Gastrocnemius medialis (tissue), 4 donors: ENCODE measurements around the gene MYO1B. TPM values are rescaled to one million over a fixed set of nuclear protein-coding genes. Genes with fewer than 3 reads are reported as not detected.

ENCODE experiments used
- ATAC-seq, 2 donors: fragments of 150-250 bp; one replicate each; pipeline ENCODE4 v1.9.1; 2016
- DNase-seq, 2 donors: peaks; one replicate each; pipeline ENCODE4 v3.0.0-alpha.2; 2019
- H3K27ac ChIP-seq, 4 donors: fragments of 200-600 bp; sonication (generic); 1 replicate in 1 of 4; 2 replicates in 3 of 4; pipeline ENCODE4 v1.5.1; 2016 to 2018; ENCODE audit warnings: mild to moderate bottlenecking in 2 of 4, moderate library complexity in 1 of 4
- H3K27me3 ChIP-seq, 3 donors: fragments of 200-600 bp; sonication (generic) in 2 of 3; 1 replicate in 1 of 3; 2 replicates in 2 of 3; pipeline versions ENCODE4 v1.5.1 to v1.6.0; 2016 to 2019; ENCODE audit warnings: mild to moderate bottlenecking in 1 of 3, moderate library complexity in 1 of 3
- H3K36me3 ChIP-seq, 2 donors: fragments of 200-600 bp; sonication (generic) in 1 of 2; one replicate each; pipeline ENCODE4 v1.5.1; 2017 to 2018
- H3K4me1 ChIP-seq, 2 donors: fragments of 200-600 bp; sonication (generic) in 1 of 2; one replicate each; pipeline ENCODE4 v1.5.1; 2016 to 2017; ENCODE audit warnings: mild to moderate bottlenecking in 2 of 2
- H3K4me3 ChIP-seq, 4 donors: fragments of 200-600 bp; sonication (generic) in 3 of 4; 1 replicate in 1 of 4; 2 replicates in 3 of 4; pipeline ENCODE4 v1.5.1; 2016 to 2019; ENCODE audit warnings: mild to moderate bottlenecking in 2 of 4
- H3K9me3 ChIP-seq, 3 donors: fragments of 200-600 bp; sonication (generic) in 2 of 3; 1 replicate in 1 of 3; 2 replicates in 2 of 3; pipeline ENCODE4 v1.5.1; 2016 to 2019
- CTCF ChIP-seq, 5 experiments: fragments of 450-650 bp in 3 of 5; fragments of 200-600 bp in 2 of 5; sonication (generic) in 2 of 5; IDR thresholded peaks in 4 of 5; conservative IDR thresholded peaks in 1 of 5; 1 replicate in 4 of 5; 2 replicates in 1 of 5; pipeline ENCODE4 v1.5.1; 2016 to 2019; ENCODE audit warnings: antibody characterized with exemption in 5 of 5, mild to moderate bottlenecking in 3 of 5, moderate library complexity in 3 of 5
- POLR2A ChIP-seq, 2 donors: fragments of 450-650 bp; IDR thresholded peaks; one replicate each; pipeline ENCODE4 v1.6.1; 2017; ENCODE audit warnings: antibody characterized with exemption in 2 of 2, mild to moderate bottlenecking in 2 of 2, moderate library complexity in 2 of 2
- in situ Hi-C, 4 donors: fragments of 200-750 bp; cut with MboI; loops; one replicate each; pipeline versions ENCODE4 v1.15.0 to v1.8.0; 2017; ENCODE audit warnings: low sequenced_read_pairs in 4 of 4
- intact Hi-C: fragments of 100-400 bp; cut with DNase I; formaldehyde crosslinking; loops from one replicate; pipeline ENCODE4 v1.15.1; 2023; ENCODE audit warnings: low total_unique reads
- total RNA-seq, 4 donors: library from RNA; depleted of rRNA; stranded (reverse); fragments of >200 nt; gene quantifications; one replicate each; pipeline versions ENCODE4 v1.1.0 to v1.2.3, GENCODE V29; 2016

MYO1B gene
- total RNA-seq, 4 donors from 2014 or later: 7.0 to 10.8 (median 10.0) TPM

GRCh38 chr2:191415101-191415500 is 169.9 kb downstream of the MYO1B start:
- H3K27me3 ChIP-seq: no peaks in the 10 kb centered on the region
- intact Hi-C loops: no loop called here
- no peak for TF ChIP-seq POLR2A (IDR thresholded peaks at IDR 0.05)
- no peak for TF ChIP-seq CTCF (IDR thresholded peaks at IDR 0.05 in 4 of 5, conservative IDR thresholded peaks at IDR 0.05 in 1 of 5)
- H3K4me1 ChIP-seq: no peaks in the 10 kb centered on the region
- DNase-seq: no peak
- H3K9me3 ChIP-seq: no peaks in the 10 kb centered on the region
- no peak overlapping the region for H3K27ac ChIP-seq
- H3K36me3 ChIP-seq: no peaks in the 10 kb centered on the region
- no peak overlapping the region for H3K4me3 ChIP-seq
- ATAC-seq: no peak
- in situ Hi-C loops: no loop called here

DNA sequence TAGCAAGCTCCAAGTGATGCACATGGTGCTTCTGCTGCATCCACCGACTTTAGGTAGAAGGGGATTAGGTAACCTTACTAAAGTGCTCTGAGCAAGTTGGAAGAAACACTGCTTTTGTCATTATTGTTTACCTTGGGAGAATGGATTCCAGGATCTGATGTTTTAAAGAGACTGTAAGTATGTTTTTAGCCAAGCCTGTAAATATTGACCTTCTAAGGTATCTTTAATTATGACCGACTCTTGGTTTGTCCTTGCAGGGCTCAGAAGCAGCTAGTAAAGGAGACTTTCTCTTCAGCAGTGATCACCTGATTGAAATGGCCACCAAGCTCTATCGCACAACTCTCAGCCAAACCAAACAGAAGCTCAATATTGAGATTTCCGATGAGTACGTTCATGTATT is 170.7 kb downstream of the MYO1B start:
- no peak for ATAC-seq
- in situ Hi-C loops: no loop called here
- intact Hi-C loops: no loop called here
- Histone ChIP-seq H3K27ac (no peak overlapping the region), H3K36me3 (no peaks in the 10 kb centered on the region), H3K27me3 (no peaks in the 10 kb centered on the region), H3K4me3 (no peak overlapping the region), H3K4me1 (no peaks in the 10 kb centered on the region), H3K9me3 (no peaks in the 10 kb centered on the region)
- TF ChIP-seq CTCF (IDR thresholded peaks at IDR 0.05 in 4 of 5, conservative IDR thresholded peaks at IDR 0.05 in 1 of 5) (no peak), POLR2A (IDR thresholded peaks at IDR 0.05) (no peak)
- DNase-seq: no peak

DNA sequence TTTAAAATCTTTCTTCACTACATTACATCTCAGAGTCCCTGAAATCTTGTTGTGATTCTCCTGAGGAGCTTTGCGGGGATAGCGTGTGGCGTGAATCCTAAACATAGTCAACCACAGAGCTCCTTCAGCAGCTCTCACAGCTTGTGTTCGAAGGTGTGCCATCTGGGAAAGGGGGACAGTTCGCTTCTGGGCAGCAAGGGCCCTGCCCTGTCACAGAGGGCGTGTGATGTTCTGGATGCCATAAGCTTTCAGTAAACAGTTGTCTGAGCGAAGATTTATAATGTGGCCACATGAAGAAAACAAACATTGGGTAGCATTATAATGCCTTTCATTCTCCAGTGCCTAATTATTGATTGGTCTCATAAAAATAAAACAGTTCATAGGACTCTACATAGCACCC is 172.5 kb downstream of the MYO1B start:
- DNase-seq (no peak), ATAC-seq (no peak)
- TF ChIP-seq CTCF (IDR thresholded peaks at IDR 0.05 in 4 of 5, conservative IDR thresholded peaks at IDR 0.05 in 1 of 5) (no peak), POLR2A (IDR thresholded peaks at IDR 0.05) (no peak)
- in situ Hi-C loops: no loop called here
- Histone ChIP-seq H3K36me3 (no peaks in the 10 kb centered on the region), H3K4me3 (no peak overlapping the region), H3K27ac (no peak overlapping the region), H3K4me1 (no peaks in the 10 kb centered on the region), H3K9me3 (no peaks in the 10 kb centered on the region), H3K27me3 (no peaks in the 10 kb centered on the region)
- intact Hi-C loops: no loop called here

DNA sequence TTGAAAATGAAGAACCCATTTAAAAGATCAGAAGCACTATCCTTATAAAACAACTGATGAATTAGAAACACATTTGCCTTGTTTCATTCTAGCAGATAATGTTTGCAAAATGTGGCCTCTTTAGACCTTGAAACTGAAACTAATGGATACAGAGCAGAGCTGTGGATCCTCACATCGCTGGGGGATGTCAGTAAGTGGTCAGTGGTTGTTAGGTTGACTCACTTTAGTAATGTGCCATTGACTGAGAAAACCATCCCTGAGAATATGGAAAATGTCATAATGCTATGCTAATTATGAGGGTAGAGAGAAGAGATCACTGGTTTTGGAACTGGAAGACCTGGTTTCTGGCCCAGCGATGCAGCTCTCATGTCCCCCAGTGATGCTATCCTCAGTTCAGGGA is 176.7 kb downstream of the MYO1B start:
- TF ChIP-seq CTCF (IDR thresholded peaks at IDR 0.05 in 4 of 5, conservative IDR thresholded peaks at IDR 0.05 in 1 of 5): no peak
- no peak for TF ChIP-seq POLR2A (IDR thresholded peaks at IDR 0.05)
- Histone ChIP-seq H3K27me3 (no peaks in the 10 kb centered on the region), H3K36me3 (no peaks in the 10 kb centered on the region), H3K4me3 (no peak overlapping the region), H3K27ac (no peak overlapping the region), H3K4me1 (no peaks in the 10 kb centered on the region), H3K9me3 (no peaks in the 10 kb centered on the region)
- DNase-seq: no peak
- intact Hi-C loops (no loop called here), in situ Hi-C loops (no loop called here)
- no peak for ATAC-seq

- Histone ChIP-seq H3K36me3 (no peaks in the 10 kb centered on the region), H3K27ac (no peak overlapping the region), H3K9me3 (no peaks in the 10 kb centered on the region), H3K27me3 (no peaks in the 10 kb centered on the region), H3K4me3 (no peak overlapping the region), H3K4me1 (no peaks in the 10 kb centered on the region)
- ATAC-seq (no peak), DNase-seq (no peak)
- TF ChIP-seq POLR2A (IDR thresholded peaks at IDR 0.05) (no peak), CTCF (IDR thresholded peaks at IDR 0.05 in 4 of 5, conservative IDR thresholded peaks at IDR 0.05 in 1 of 5) (no peak)
- intact Hi-C loops (no loop called here), in situ Hi-C loops (no loop called here)
Observed at GRCh38 chr2:191427031-191427430, 181.8 kb downstream of the MYO1B start.
